Activated CD8-positive, alpha-beta T cell treated with anti-CD3 and anti-CD28 coated beads, Interleukin-2, amount 10 ng/mL, durations not matched to agents 7 days and 5 days (primary cell): Measurements from ENCODE around the gene SYT13. TPM values are rescaled to one million over a fixed set of nuclear protein-coding genes. Genes with fewer than 3 reads are reported as not detected.

ENCODE experiments used
- ATAC-seq: fragments of 150-1000 bp; cut with Tn5 transposase; one replicate; pipeline ENCODE4 v1.10.0; 2021; ENCODE audit warnings: moderate library complexity
- CTCF ChIA-PET: fragments of 350-600 bp; sonication (Branson Sonifier 250); formaldehyde crosslinking; loops from one replicate; lab custom pipeline; 2021; ENCODE audit warnings: antibody characterized with exemption; lab: Charles Lee
- POLR2A ChIA-PET: fragments of 350-600 bp; sonication (Branson Sonifier 250); formaldehyde crosslinking; loops from one replicate; lab custom pipeline; 2021; ENCODE audit warnings: antibody characterized with exemption; lab: Charles Lee
- DNase-seq: peaks from one replicate; pipeline ENCODE4 v3.0.0-alpha.2; 2020
- H3K27ac Mint-ChIP-seq: one replicate; pipeline ENCODE4 v1.8.0; 2021; ENCODE audit warnings: mild to moderate bottlenecking, mixed read lengths
- H3K27me3 Mint-ChIP-seq: one replicate; pipeline ENCODE4 v1.8.0; 2021; ENCODE audit warnings: low read depth, mixed read lengths
- H3K36me3 Mint-ChIP-seq: one replicate; pipeline ENCODE4 v1.8.0; 2021; ENCODE audit warnings: low read depth, mixed read lengths
- H3K4me1 Mint-ChIP-seq: one replicate; pipeline ENCODE4 v1.8.0; 2021; ENCODE audit warnings: low read depth, mixed read lengths
- H3K4me3 Mint-ChIP-seq: one replicate; pipeline ENCODE4 v1.8.0; 2021; ENCODE audit warnings: mild to moderate bottlenecking, mixed read lengths
- H3K9me3 Mint-ChIP-seq: one replicate; pipeline ENCODE4 v1.8.0; 2022; ENCODE audit warnings: mixed read lengths; ENCODE audit not compliant: insufficient read depth
- total RNA-seq, 2 experiments: library from RNA; stranded (reverse); gene quantifications; one replicate each; pipeline ENCODE4 v1.2.3, GENCODE V29; 2021

SYT13 gene
- total RNA-seq, 2 experiments from 2014 or later, result not detected

DNA sequence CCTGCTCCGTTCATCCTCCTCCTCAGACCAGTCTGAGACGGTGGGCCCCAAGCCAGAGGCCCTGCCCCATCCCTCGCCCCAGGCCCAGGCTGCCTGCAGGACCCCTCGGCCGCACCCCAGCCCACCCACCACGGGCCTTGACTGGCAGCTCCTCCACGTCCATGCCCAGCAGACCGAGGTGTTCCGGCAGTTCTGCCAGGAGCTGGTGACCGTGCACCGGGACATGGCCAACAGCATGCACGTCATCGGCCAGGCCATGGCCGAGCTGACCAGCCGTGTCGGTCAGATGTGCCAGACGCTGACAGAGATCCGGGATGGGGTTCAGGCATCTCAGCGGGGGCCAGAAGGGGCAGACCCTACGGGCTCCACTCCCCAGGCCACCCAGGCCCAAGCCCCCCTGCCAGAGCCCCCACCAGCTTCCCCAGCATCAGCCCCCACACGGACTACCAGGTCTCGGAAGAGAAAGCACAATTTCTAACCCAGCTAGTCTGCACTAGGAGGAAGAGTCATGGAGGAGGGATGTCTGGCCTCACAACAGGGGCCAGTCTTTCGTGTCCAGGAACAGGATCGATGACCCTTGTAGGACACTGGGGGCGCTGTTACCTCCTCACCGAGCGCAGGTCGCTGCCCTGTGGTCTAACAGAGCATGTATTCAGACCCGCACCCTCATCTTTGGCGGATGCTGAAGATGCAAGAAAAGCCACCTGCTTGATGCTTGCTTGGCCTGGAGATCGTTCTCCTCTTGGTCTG, 73.4 kb downstream of the SYT13 start:
- Mint-ChIP-seq H3K9me3 (no peaks in the 10 kb centered on the region), H3K4me3 (no peak overlapping the region), H3K4me1 (peaks cover 18% of the 10 kb centered on the region), H3K36me3 (no peaks in the 10 kb centered on the region), H3K27me3 (no peaks in the 10 kb centered on the region), H3K27ac (no peak overlapping the region)
- ChIA-PET POLR2A (no interaction called here), CTCF (no interaction called here)
- ATAC-seq (no peak), DNase-seq (no peak)

DNA sequence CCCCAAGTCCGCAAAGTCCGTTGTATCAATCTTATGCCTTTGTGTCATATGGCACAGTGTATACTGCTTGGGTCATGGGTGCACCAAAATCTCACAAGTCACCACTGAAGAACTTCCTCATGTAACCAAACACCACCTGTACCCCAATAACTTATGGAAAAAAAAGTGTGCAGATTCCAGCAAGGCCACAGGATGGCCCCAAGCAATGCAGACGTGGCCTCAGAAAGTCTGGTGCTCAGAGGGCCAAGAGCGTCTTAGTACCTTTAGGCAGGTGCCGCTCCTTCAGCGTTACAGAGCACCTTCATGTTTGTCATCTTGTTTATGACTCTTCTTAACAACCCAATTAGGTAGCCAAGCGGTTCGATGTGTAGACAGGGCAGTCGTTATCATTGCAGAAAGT, 74.4 kb downstream of the SYT13 start:
- no peak for ATAC-seq
- Mint-ChIP-seq H3K36me3 (no peaks in the 10 kb centered on the region), H3K27me3 (no peaks in the 10 kb centered on the region), H3K27ac (no peak overlapping the region), H3K9me3 (no peaks in the 10 kb centered on the region), H3K4me1 (peaks cover 18% of the 10 kb centered on the region), H3K4me3 (no peak overlapping the region)
- DNase-seq, result no peak
- ChIA-PET CTCF (no interaction called here), POLR2A (no interaction called here)

DNA sequence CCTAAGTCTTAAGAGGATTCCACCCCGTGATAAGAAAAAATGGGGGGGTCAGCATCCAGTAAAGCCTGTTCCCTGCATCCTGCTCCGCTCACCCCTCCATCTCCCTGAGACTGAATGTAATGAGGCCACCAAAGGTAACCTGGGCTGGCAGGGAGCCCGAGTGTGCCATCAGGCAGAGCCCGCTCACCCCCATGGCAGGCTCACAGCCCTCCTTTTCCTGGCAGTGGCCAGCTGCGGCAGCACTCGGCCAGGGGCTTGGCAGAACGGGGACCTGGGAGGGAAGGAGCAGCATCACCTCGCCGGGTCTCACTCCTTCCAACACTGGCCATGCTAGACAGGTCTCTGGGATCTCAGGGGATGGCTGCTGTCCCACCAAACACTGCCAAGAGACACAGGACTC, 75.3 kb downstream of the SYT13 start:
- ATAC-seq (no peak), DNase-seq (no peak)
- no peaks in the 10 kb centered on the region for H3K27me3 Mint-ChIP-seq
- no peaks in the 10 kb centered on the region for H3K36me3 Mint-ChIP-seq
- H3K4me3 Mint-ChIP-seq, result no peak overlapping the region
- peaks cover 15% of the 10 kb centered on the region for H3K4me1 Mint-ChIP-seq
- no peaks in the 10 kb centered on the region for H3K9me3 Mint-ChIP-seq
- POLR2A ChIA-PET, result no interaction called here
- no peak overlapping the region for H3K27ac Mint-ChIP-seq
- CTCF ChIA-PET, result no interaction called here

DNA sequence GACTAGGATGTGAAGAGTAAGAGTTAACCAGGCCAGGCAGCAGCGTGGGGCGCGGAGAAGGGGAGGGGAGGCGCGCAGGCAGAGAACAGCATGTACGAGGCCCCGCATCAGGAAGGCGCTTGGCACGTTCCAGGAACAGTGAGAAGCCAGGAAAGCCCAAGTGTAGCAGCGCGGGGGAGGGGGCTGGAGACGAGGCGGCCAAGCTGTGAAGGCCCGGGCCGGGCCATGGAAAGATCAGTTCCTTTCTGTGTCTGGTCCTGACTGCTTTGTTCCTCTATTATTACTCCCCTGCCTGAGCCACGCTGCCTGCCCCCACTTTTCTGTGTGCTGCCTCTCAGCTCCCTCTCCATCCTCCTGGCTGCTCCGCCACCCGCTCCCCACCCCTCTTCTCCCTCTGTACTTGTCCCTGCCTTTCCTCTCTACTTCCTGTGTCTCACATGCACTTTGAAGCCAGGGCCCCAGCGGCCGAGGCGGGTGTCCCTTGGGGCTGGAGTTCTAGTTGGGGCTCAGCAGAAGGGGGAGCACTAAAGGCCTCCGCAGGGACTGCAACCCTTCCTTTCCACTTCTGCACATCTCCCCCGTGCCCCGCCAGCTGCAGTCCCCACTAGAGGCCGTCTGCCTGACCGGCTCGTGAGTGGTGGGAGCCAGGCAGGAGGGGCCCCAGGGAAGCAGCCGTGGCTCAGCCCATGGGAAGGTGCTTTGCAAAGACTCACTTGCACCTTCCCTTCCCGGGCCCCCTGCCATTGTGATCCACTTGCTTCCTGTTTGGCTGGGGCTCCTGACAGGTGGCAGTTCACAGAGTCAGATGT, 76.0 kb downstream of the SYT13 start:
- Mint-ChIP-seq H3K9me3 (no peaks in the 10 kb centered on the region), H3K4me3 (no peak overlapping the region), H3K27me3 (no peaks in the 10 kb centered on the region), H3K36me3 (no peaks in the 10 kb centered on the region), H3K27ac (peak overlapping the region; percentile 43), H3K4me1 (peaks cover 8% of the 10 kb centered on the region)
- no peak for ATAC-seq
- POLR2A ChIA-PET, result no interaction called here
- CTCF ChIA-PET, result no interaction called here
- DNase-seq, result no peak

DNA sequence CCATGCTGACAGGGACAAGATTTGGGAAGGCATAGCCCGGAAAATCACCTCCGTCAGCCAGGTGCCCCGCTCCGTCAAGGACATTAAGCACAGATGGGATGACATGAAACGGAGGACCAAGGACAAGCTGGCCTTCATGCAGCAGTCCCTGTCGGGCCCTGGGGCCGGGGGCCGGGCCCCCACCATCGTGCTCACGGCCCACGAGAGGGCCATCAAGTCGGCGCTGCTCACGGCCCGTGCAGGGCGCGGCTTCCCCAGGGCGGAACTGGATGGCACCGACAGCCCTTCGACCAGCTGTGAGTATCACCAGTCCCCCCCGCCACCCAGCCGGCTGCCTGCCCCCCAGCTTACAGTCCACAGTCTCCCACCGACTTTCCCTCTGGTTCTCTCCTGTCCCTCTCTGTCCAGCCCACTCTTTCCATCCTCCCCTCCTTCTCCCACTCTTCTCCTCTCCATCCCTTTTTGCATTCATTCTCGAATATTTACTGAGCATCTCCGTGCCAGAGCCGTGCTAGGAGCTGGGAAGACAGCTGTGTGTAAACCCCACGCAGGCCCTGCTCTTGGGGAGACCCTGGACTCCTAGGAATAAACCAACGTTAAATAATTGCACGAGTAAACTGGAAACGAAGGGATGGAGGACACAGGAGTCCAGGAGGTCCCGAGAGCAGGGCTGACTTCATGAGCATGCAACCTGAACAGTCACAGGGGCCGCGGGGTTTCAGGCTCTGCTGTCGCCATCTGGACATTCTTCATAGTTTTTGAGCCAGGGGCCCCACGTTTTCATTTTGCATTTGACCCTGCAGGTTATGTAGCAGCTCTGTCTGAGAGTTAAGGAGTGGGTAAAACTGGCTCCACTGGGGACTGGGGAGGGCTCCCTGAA, 76.9 kb downstream of the SYT13 start:
- H3K9me3 Mint-ChIP-seq, result no peaks in the 10 kb centered on the region
- POLR2A ChIA-PET, result no interaction called here
- CTCF ChIA-PET, result no interaction called here
- no peaks in the 10 kb centered on the region for H3K36me3 Mint-ChIP-seq
- no peak overlapping the region for H3K4me3 Mint-ChIP-seq
- H3K27ac Mint-ChIP-seq, result no peak overlapping the region
- H3K27me3 Mint-ChIP-seq, result no peaks in the 10 kb centered on the region
- no peak for DNase-seq
- no peaks in the 10 kb centered on the region for H3K4me1 Mint-ChIP-seq
- ATAC-seq, result no peak

DNA sequence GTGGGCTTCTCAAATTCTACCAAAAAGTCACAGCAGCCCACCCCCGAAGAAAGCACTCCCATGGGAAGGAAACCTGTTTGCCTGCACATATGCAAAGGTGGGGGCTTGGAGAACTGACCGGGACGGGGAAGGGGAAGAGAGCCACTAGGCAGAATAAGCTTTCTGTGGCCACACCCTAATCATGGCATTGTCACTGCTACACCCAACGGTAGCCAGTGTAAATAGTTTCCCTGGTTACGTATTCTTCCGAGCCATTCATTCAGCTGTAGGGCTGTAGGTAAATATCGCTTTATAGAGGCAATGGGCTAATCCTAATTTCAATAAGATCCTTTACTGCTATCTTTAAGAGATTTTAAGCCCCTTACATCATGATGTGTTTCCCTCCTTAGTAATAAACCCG, 78.0 kb downstream of the SYT13 start:
- CTCF ChIA-PET, result no interaction called here
- no peak for ATAC-seq
- no peak for DNase-seq
- Mint-ChIP-seq H3K27ac (no peak overlapping the region), H3K9me3 (no peaks in the 10 kb centered on the region), H3K27me3 (no peaks in the 10 kb centered on the region), H3K4me1 (no peaks in the 10 kb centered on the region), H3K36me3 (no peaks in the 10 kb centered on the region), H3K4me3 (no peak overlapping the region)
- POLR2A ChIA-PET, result no interaction called here

DNA sequence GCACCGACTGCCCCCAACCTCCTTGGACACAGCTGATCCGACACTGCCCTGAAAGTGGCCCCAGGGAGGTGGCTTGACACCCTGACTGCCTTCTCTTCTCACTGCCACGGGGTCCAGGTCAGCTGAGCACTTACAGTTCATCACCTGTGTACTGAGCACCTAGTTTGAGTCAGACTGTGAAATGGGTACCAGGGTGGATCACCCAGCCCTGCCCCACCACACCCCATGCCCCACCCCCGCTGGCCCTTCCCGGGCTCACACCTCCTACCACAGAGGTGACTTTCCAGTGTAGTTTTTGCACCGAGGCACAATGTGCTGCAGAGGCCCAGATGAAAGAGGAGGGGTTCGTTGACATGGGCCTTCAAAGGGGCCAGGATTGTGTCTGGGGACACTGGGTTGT, 80.2 kb downstream of the SYT13 start:
- POLR2A ChIA-PET, result no interaction called here
- Mint-ChIP-seq H3K36me3 (no peaks in the 10 kb centered on the region), H3K4me1 (peaks cover 9% of the 10 kb centered on the region), H3K9me3 (no peaks in the 10 kb centered on the region), H3K27ac (no peak overlapping the region), H3K4me3 (no peak overlapping the region), H3K27me3 (no peaks in the 10 kb centered on the region)
- ATAC-seq, result no peak
- no peak for DNase-seq
- CTCF ChIA-PET, result no interaction called here

DNA sequence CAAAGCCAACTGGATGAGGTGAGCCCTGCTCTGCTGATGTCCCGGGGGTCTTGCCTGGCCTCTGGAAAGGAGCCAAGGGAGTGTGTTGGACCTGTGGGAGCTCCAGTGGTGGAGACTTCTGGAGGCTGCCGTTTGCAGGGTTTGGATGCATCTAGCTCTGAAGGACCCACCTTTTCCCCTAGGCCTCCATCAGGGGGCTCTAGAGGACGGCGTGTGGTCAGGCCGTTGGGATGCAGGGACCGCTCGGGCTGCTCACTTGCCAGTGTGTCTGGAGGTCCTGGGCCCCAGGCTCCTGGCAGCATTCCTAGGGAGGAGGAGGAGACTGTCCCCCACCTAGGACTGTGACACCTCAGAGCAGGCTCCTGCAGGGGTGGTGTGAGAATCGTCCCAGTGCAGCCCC, 81.4 kb downstream of the SYT13 start:
- no peak overlapping the region for H3K27ac Mint-ChIP-seq
- DNase-seq (no peak), ATAC-seq (no peak)
- no peaks in the 10 kb centered on the region for H3K27me3 Mint-ChIP-seq
- no peaks in the 10 kb centered on the region for H3K36me3 Mint-ChIP-seq
- CTCF ChIA-PET, result no interaction called here
- no peak overlapping the region for H3K4me3 Mint-ChIP-seq
- H3K4me1 Mint-ChIP-seq, result peaks cover 9% of the 10 kb centered on the region
- POLR2A ChIA-PET, result no interaction called here
- H3K9me3 Mint-ChIP-seq, result no peaks in the 10 kb centered on the region

DNA sequence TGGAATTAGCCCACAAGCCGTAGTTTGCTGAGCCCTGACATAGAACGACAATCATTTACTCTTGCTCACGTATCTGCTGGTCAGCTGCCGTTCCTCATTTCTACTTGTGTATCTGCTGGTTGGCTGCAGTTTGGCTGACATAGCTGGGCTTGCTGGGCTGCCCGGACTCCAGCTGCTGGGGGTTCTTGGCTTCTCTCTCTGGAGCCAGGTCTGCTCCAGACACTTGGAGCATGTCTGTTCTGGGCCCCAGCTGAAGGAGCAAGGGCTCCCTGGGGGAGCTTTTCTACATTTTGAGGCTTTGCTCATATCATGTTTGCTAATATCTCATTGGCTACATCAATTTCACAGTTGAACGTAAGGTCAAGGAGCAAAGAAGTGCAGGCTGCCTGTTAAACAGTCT, 92.4 kb downstream of the SYT13 start:
- ChIA-PET CTCF (no interaction called here), POLR2A (no interaction called here)
- Mint-ChIP-seq H3K4me1 (no peaks in the 10 kb centered on the region), H3K27me3 (no peaks in the 10 kb centered on the region), H3K9me3 (no peaks in the 10 kb centered on the region), H3K27ac (no peak overlapping the region), H3K36me3 (no peaks in the 10 kb centered on the region), H3K4me3 (no peak overlapping the region)
- no peak for ATAC-seq
- DNase-seq, result no peak

Other genes starting within 250 kb of the SYT13 start
- 1 to 10 TPM; 3.5 to 3.6 TPM for gene PRDM11, start 139.7 kb downstream of the SYT13 start, total RNA-seq